ENCODE data around the gene GBE1.

The GBE1 gene

DNA sequence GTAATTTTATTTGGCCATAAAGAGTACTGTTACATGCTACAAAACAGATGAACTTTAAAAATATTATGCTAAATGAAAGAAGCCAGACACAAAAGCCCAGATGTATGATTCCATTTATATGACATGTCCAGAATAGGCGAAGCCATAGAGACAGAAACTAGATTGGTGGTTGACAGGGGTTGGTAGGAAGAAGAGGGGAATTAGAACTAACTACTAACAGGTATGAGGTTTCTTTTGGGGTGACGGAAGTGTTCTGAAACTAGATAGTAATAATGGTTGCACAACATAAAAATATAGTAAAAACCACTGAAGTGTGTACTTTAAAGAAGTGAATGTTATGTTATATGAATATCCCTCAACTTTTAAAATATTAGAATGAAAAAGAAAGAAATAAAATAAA is 66.1 kb downstream of the GBE1 start:
- DNase-seq, result no peak

DNA sequence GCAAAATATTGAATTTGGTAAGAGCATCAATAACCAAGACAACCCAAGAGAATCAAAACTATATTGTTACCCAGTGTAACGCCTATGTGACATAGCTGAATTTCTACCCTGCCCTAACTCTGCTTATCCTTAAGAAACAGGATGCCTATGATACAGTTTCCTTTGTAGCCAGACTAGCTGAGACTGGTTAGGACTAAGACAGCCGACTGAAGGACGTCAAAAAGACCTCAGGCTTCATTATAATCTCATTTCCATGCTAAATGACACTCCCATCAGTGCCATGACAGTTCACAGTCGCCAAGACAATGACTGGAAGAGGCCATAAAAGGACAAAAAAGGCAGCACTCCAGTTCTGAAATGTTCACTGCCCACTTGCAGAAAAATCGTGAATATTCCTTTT is 66.8 kb downstream of the GBE1 start:
- DNase-seq, result no peak

DNA sequence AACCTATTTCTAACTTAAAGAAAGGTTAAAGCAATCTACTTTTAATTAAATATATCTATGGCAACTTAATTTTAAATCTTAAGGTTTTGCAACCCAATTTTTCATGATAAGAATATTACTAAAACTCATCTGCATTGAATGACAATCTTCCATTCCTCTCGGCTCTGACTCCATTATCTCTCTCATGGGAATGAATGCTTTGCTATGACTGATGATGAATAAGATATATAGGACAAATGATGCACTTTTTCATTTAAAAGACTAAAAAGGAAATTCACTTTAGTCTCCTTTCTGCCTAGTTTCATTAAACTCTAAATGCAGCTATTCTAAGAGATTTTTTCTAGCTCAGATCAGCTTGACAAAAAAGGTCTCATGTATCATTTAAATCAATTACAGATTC is 68.7 kb downstream of the GBE1 start:
- DNase-seq, result no peak

DNA sequence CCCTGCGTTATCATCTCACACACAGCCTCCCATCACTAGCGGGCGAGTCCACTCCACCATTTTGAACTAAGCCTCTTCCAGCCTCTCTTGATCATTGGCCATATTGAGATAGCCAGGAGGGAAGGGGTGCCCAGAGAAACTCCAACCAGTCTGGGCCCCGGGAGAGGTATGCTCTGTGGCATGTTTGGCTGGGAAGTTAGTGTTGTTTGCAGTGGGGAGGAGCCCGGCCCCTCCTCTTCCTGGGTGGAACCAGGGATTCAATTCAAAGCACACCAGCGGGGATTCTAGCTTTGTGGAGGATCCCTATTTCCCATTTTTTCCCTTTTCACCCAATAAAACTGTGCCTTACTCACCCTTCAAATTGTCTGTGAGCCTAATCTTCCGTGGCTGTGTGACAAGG is 71.8 kb downstream of the GBE1 start:
- DNase-seq, result no peak

DNA sequence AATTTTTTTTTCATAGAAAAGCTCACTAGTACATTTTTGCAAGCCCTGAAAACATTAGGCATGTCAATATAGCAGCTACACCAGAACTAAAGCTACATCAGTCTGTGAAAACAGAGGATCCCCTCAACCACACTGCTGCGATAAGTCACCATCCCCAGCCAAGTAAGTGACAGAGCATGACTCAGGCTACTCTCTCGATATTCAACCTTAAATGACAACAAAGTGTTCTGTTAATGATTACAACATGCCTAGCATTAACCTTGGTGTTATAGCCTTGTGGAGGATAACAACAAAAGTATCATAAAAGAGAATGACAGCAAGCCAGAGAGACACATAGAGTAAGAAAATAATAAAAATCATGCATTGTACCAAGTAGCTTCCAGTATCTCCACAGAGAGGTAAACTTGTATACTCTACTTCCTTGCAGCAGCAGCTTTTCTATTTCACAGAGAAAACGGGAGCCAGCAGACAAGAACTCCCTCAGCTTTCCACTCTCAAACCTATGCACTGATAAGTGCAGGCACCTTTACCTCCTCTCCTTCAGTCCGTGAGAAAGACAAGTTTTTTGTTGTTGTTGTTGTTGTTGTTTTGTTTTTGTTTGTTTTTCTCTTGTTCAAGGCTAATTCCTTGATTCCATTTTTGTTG is 76.6 kb downstream of the GBE1 start:
- no peak for DNase-seq

DNA sequence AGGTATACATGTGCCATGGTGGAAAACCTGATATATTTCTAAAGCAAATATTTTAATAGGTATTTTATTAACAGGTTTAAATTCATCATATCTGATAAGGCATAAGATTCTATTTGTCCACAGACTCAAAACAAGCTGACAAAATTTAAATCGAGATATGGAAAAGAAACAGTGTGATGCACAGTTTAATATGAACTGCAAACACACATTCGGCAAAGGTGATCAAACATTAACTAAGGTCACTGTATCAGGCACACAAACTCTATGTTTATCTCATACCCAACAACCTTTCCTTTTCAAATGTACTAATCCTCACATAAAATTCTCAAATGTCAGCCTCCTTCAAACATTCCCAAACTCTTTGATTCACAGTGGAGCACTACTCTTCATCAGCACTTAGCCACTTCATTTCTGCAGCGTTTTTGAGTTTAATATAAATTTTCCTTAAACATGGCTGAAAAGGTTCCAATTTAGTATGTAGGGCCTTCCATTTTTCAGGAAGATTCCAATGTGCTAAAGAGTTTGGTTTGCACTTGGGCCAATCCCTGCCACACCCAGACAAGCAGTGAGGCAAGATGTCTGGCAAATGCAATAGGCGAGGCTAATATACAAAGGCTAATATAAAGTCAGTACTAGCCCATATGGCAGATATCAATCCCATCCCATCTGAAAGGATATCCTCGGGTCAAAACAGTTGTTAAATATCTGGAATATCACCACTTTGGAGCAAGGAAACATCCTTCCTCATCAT is 84.6 kb downstream of the GBE1 start:
- DNase-seq, result no peak

DNA sequence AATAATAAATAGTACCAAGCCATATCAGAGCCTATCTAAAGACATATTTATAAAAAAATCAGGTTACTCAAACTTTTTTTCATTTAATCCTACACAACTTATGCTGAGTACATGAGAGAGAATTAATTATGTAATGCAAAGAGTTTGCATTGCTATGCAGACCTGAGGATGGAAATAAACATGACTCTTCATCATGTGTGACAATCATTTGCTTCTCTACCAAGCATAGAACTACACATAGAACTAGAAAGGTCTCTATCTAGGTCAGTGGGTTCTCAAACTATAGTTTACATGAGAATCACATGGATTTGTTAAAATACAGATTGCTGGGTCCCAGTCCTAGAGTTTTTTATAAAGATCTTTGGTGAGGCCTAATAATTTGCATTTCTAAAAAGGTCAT is 86.8 kb downstream of the GBE1 start:
- DNase-seq, result no peak

DNA sequence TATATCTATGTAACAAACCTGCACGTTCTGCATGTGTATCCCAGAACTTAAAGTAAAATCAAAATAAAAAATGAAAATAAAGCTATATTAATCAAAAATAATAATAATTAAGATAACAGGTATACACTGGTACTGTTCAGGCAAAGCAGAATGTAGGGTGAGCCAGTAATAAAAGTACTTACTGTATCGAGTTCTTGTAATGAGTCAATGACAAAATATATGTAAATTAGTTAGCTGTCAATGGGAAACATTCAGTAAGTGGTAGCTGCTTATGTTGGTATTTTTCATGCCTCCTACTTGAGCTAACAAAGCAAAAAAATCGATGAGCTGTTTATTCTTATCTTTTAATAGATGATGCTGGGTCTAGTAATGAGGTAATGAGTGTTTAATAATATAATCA is 93.2 kb downstream of the GBE1 start:
- no peak for DNase-seq

DNA sequence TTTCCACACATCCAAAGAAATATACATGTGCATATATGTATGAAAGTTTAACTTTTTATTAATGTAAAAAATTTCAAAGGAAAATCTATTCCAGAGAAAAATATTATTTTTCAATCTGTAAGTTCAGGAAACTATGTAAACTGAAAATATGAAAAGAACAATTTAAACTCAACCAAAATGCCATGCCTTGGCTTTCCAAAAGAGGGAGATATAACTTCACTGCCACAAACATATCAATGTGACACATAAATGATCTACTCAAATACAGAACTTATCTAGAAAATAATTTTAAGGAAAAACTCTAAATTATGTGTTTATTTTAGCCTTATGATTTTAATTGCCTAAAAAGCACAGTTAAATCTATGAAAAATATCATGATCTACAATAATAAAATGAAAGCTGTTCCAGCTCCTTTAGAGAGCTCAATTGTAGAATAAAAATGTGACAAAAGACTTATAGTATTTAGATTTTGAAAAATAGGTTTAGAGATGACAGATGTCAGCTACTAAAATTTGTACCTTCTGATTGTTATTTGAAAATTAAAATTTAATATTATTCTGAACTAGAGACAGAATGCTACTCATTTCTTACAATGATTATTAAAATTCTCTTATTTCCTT is 94.8 kb downstream of the GBE1 start:
- DNase-seq, result no peak

DNA sequence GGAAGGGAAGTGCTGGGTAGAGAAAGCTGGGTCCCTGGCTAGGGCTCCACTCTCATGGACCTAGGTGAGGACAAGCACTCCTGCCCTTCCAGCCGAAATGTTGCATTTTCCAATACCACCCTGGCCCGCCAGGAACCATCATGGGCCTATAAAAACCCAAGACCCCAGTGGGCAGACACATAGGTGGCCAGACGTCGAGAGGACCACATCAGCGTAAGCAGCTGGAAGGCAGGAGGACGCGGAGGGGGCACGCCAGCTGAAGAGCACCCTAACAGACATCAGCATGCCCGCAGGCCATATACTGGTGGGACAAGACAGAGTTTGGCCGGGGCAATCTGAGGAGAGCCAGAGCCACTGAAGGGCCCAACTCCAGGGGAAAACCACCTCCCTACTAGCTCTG is 98.3 kb downstream of the GBE1 start:
- no peak for DNase-seq

DNA sequence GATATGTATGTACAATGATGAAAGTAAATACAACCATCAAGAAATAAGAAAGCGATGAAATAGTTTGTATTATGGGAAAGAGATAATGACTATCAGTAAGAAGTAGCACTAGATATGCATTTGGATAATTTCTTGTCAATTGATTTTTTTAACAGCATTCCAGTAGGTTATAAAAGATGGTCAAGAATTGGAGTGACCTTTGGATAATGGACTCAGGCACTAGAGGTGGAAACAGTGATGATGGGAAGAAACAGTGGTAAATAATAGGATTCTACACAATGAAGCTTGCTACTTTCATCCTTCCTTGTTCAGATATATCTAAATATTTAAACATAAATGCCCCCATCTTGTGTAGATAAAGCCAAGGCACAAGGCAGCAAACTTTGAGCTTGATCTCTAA is 101.4 kb downstream of the GBE1 start:
- DNase-seq, result no peak

DNA sequence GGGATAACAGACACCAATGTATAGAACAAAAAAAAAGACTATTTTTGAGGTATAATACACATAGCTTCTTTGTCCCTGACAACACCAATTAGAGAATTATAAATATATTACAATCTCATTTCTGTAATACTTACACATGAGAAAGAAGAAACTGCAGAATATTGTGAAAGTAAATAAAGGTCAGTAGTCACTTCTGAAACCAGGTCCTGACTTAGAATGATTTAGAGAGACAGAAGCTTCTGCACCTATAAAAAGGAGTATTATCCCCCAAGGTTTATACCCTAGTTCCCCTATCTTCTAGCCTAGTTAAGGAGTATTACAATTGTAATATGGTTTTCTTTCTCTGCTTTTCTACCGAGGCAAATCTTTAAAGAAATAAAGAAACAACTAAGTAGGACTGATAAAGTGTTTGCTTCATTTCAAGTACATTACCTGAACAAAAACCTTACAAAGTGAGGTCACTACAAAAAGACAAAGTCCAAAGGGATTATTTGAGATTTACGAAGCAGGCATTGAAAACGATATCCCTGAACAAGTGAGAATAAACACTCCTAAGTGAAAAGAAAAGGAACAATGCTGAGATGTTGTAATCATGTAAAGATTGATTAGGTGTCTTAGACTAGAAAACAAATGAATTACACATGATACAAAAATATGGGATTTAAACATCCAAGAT is 103.0 kb downstream of the GBE1 start:
- DNase-seq, result no peak

DNA sequence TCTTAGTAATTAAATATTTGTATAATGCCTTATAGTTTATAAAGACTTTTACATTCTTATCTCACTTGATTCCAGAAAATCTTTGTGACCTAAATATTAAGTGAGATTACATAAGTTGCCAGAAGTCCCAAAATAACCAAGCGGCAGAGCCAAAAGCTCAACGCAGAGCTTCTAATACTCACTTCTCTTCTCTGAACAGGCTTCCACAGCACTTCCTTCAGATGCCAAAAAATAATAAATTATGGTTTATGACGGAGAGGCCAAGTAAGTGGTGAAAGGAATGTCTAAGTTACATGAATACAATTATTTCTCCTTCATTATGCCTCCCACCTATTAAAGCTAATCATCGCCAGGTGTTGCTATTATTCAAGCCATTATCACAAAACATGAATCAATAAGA is 110.3 kb downstream of the GBE1 start:
- DNase-seq, result no peak

DNA sequence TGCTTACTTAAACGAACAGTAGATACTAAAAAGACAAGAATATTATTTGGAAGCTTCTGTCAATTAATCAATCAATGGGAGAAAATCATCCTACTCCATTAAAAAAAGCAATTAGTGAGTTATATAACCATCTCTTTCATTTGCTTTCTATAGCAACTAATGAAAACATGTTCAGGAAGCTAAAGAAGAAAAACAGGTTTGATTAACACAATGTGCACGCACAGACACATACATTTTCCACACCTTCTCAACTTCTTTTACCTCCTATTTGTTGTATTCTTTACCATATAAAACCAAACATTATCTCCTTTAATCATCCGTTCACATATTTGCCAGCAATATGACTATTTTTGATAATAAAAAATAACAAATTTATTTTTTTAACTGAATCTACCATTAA is 111.3 kb downstream of the GBE1 start:
- DNase-seq, result no peak

DNA sequence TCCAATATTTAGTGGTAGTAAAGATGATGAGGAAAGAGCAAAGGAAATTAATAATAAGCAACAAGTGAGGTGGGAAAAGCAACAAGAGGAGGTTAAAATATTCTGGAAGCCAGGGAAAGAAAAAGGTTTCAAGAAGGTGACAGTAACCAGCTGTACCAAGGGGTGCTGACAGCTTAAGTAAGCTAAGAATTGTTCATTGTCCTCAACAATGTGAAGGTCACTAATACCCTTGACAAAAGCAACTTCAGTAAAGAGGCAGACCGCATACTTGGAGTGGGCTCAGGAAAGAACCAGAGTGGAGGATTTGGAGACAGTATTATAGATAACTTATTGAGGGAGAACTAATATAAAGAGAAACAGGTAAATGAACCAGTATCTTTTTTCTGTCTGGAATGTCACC is 116.2 kb downstream of the GBE1 start:
- DNase-seq, result no peak

DNA sequence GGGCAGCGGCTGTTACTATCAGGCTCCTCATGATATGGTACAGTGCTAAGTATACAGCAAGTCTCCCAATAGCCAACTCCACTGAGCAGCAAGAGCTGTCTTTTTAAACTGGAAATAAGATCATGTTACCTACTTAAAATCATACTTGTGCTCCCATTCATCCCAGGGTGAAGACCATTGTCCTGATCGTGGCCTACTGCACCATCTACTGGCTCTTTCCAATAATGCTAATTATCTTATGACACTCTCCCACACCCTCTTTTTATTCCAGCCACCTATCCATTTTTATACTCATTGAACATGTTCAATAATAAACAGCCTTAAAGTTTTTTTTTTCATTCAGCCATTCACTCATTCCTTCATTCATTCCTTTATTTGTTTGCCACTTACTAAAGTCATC is 117.7 kb downstream of the GBE1 start:
- DNase-seq, result no peak

DNA sequence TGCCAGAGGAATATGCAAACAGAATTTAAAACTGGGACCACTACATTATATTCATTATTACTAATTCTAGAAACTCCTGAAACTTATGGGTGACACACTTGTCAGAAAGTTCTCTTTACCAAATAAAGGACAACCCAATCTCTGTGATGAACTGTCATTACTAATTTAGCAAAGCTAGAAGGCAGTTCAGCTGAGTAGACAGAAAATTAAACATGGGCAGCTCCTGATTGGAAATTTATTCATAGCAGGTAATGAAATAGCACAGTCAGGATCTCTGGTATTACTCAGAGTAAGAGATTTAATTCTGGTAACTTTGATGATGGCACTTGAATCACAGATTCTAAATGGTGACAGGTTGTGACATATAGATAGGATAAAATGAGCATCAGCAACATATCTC is 123.0 kb downstream of the GBE1 start:
- DNase-seq, result no peak

DNA sequence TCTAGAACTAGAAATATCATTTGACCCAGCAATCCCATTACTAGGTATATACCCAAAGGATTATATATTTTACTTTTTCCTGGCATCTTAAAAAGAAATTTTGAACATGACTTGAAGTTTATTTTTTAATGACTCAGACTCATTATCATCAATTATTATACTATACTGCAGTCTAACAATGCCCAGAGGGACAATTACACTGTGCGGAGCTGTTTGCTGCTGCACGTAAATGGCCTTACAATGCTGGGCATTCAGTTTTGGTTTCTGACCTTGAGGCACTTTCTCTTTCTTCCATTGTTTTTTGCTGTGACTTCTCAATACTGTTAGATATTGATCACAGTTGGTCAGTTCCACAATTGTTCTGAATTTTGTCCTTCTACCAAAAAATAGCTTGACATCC is 128.8 kb downstream of the GBE1 start:
- no peak for DNase-seq

DNA sequence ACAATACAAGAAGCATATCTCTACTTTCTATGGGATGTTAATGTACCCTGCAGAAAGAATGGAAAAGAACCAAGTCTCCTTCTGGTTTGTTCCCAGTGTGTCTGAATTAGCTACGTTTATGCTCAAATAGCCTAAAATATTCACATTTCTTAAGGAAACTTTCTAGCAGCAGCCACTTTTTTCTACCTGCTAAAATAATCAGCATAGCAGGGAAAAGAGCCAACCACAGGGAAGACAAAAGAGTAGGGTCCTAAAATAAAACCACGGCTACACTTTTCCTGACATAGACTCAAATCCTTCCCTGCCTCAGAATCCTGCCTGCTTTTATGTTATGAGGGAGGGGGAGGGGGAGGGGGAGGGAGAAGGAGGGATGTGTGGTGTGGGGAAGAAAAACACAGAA is 136.7 kb downstream of the GBE1 start:
- DNase-seq, result no peak

DNA sequence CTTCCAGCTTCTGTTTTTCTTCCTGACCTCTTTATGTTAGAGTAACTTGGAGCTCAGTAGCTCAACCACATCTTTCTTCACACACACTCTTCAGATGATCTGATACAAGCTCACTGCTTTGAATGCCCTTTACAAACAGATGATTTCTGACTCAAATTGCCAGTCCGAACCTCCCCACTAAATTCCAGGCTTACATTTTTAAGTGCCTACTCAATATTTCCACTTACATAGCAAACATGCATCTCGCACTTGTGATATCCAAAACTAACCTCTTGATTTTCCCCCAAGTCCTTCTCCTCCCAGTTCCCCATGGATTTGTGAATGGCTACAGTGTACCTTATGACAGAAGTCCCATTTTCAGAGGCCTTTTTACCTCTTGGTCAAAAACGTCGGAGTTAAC is 139.1 kb downstream of the GBE1 start:
- DNase-seq, result no peak

DNA sequence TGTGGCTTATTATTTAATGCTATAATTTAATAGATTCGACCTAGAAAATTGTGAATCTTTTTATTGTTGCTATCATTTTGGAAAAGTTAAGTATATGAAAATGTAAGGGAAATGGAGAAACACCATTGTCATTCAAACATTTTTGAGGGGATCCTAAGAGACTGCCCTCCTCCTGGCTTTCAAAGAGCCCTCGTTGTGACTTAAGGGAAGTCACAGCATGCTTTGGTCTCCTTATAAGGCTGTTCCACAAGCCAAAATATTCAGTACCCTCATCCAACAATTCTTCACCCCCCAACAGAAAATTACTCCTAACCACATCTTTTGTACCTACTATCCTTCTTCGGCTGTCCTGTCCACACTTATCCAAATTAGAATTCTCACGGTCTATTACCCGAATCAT is 140.2 kb downstream of the GBE1 start:
- DNase-seq, result no peak

DNA sequence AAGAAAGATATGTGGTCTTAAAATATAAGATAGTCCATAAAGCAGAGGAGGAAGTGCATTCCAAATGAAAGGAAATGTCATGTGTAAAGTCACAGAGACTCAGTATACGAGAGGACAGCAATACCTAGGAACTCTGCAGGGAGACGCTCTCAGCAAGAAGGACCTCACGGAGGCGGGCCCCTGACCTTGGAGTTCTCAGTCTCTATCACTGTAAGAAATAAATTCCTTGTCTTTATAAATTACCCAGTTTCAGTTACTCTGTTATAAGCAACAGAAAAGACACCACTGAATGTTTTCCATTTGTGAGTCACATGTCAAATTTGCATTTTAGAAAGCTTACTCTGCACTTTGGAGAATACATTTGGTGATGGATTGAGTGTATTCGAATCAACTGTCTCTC is 140.6 kb downstream of the GBE1 start:
- DNase-seq, result no peak

DNA sequence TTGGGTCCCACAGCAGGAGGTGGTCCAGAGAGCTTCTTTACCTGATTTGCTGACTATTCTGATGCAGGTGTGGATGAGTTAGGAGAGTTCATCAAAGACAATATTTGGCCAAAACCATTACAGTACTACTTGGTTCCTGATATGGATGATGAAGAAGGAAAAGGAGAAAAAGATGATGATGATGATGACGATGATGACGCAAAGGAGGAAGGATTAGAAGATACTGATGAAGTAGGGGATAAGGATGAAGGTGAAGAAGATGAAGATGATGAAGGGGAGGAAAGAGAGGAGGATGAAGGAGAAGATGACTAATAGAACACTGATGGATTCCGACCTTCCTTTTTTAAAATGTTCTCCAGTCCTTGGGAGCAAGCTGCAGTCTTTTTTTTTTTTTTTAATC is 148.7 kb downstream of the GBE1 start:
- DNase-seq, result no peak

DNA sequence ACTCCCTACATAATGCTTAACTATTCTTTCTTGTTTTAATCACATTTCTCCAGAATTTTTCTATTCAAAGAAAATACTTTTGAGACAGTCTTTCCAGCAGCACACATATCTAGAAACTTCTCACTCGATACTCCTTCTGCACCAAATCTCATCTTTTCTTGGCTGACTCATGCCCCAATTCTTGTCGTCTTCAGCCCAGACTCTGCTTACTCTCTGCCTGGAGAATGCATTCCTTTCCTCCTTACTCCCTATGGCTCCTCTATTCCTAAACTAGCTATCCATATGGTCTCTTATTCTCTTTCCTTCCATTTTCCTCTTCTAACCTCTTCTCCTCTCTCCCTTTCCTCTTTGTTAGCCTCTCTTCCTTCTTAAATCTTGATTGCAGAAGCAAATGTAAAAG is 158.7 kb downstream of the GBE1 start:
- DNase-seq, result no peak

All from stimulated activated CD4-positive, alpha-beta T cell treated with anti-CD3 and anti-CD28 coated beads, Interleukin-1b, Interleukin-23, amount 100 ng/mL, for 48 hours (primary cell).